Mucosa of rectum (tissue), 2 donors: ENCODE results near the gene EIF3CL.
"Not testable (repeated sequence)": the region's sequence is repeated elsewhere in the genome, so short reads cannot be mapped to it uniquely, and the experiment has no call there.

Experiments used
- H3K27ac ChIP-seq, 2 donors: one replicate each; pipeline ENCODE4 v1.7.0; 2013; ENCODE audit warnings: inconsistent platforms in 2 of 2, low read depth in 2 of 2, low read length in 2 of 2
- H3K27me3 ChIP-seq, 2 donors: one replicate each; pipeline ENCODE4 v1.7.0; 2013; ENCODE audit warnings: low read length in 2 of 2; ENCODE audit not compliant: control insufficient read depth in 2 of 2, insufficient read depth in 2 of 2
- H3K36me3 ChIP-seq, 2 donors: one replicate each; pipeline ENCODE4 v1.7.0; 2013; ENCODE audit warnings: low read length in 2 of 2; ENCODE audit not compliant: control insufficient read depth in 2 of 2, insufficient read depth in 2 of 2
- H3K4me1 ChIP-seq, 2 donors: one replicate each; pipeline ENCODE4 v1.7.0; 2013; ENCODE audit warnings: low read length in 2 of 2, mild to moderate bottlenecking in 1 of 2; ENCODE audit not compliant: control insufficient read depth in 2 of 2, insufficient read depth in 2 of 2
- H3K4me3 ChIP-seq, 2 donors: one replicate each; pipeline ENCODE4 v1.7.0; 2013; ENCODE audit warnings: low read length in 2 of 2
- H3K9ac ChIP-seq, 2 donors: one replicate each; pipeline ENCODE4 v1.7.0; 2013; ENCODE audit warnings: low read length in 2 of 2, low read depth in 1 of 2, mild to moderate bottlenecking in 1 of 2
- H3K9me3 ChIP-seq, 2 donors: one replicate each; pipeline ENCODE4 v1.7.0; 2013; ENCODE audit warnings: low read length in 2 of 2; ENCODE audit not compliant: control insufficient read depth in 2 of 2
- donor health status: healthy.
- donor health status: Normal muscosa, but diverticular disease.

EIF3CL gene

GRCh38 chr16:28414530-28414929, 10.9 kb upstream of the EIF3CL start:
- H3K9ac ChIP-seq, H3K27ac ChIP-seq, H3K9me3 ChIP-seq, H3K27me3 ChIP-seq, H3K4me1 ChIP-seq, H3K36me3 ChIP-seq, H3K4me3 ChIP-seq: not testable (repeated sequence)

- not testable (repeated sequence) for H3K27ac ChIP-seq, H3K4me3 ChIP-seq
These were observed 9.9 kb upstream of the EIF3CL start for GRCh38 chr16:28413585-28413984.

GRCh38 chr16:28392054-28392453, 11.6 kb downstream of the EIF3CL start:
- H3K36me3 ChIP-seq, H3K27ac ChIP-seq, H3K9ac ChIP-seq, H3K27me3 ChIP-seq, H3K4me3 ChIP-seq, H3K9me3 ChIP-seq, H3K4me1 ChIP-seq: not testable (repeated sequence)

More at GRCh38 chr16:28413585-28413984, 9.9 kb upstream of the EIF3CL start:
- H3K9me3 ChIP-seq, H3K9ac ChIP-seq, H3K27me3 ChIP-seq, H3K4me1 ChIP-seq, H3K36me3 ChIP-seq: not testable (repeated sequence)

- not testable (repeated sequence) for H3K9me3 ChIP-seq, H3K4me3 ChIP-seq, H3K9ac ChIP-seq, H3K36me3 ChIP-seq, H3K27ac ChIP-seq, H3K27me3 ChIP-seq, H3K4me1 ChIP-seq
These were observed 21.3 kb downstream of the EIF3CL start for GRCh38 chr16:28382177-28382867.

- not testable (repeated sequence) for H3K9ac ChIP-seq, H3K36me3 ChIP-seq, H3K4me3 ChIP-seq, H3K27me3 ChIP-seq, H3K9me3 ChIP-seq, H3K27ac ChIP-seq, H3K4me1 ChIP-seq
These were observed 25.8 kb downstream of the EIF3CL start for GRCh38 chr16:28377822-28378221.

GRCh38 chr16:28377108-28377625, 26.5 kb downstream of the EIF3CL start:
- H3K4me3 ChIP-seq, H3K27me3 ChIP-seq, H3K9ac ChIP-seq, H3K9me3 ChIP-seq, H3K36me3 ChIP-seq, H3K4me1 ChIP-seq, H3K27ac ChIP-seq: not testable (repeated sequence)

GRCh38 chr16:28375115-28375514, 28.5 kb downstream of the EIF3CL start:
- not testable (repeated sequence) for H3K27ac ChIP-seq, H3K9ac ChIP-seq, H3K9me3 ChIP-seq, H3K4me1 ChIP-seq, H3K27me3 ChIP-seq, H3K4me3 ChIP-seq, H3K36me3 ChIP-seq

- not testable (repeated sequence) for H3K9me3 ChIP-seq, H3K36me3 ChIP-seq, H3K9ac ChIP-seq, H3K27ac ChIP-seq, H3K4me1 ChIP-seq, H3K4me3 ChIP-seq, H3K27me3 ChIP-seq
These were observed 29.4 kb downstream of the EIF3CL start for GRCh38 chr16:28374281-28374680.

GRCh38 chr16:28367926-28368325, 35.7 kb downstream of the EIF3CL start:
- not testable (repeated sequence) for H3K27me3 ChIP-seq, H3K9me3 ChIP-seq, H3K27ac ChIP-seq, H3K4me3 ChIP-seq, H3K9ac ChIP-seq, H3K36me3 ChIP-seq, H3K4me1 ChIP-seq

- not testable (repeated sequence) for H3K27me3 ChIP-seq, H3K4me1 ChIP-seq, H3K4me3 ChIP-seq, H3K9me3 ChIP-seq, H3K9ac ChIP-seq, H3K36me3 ChIP-seq, H3K27ac ChIP-seq
These were observed 39.1 kb downstream of the EIF3CL start for GRCh38 chr16:28364268-28365173.
